Measurements from ENCODE around the gene SSH3.

Gene SSH3

DNA sequence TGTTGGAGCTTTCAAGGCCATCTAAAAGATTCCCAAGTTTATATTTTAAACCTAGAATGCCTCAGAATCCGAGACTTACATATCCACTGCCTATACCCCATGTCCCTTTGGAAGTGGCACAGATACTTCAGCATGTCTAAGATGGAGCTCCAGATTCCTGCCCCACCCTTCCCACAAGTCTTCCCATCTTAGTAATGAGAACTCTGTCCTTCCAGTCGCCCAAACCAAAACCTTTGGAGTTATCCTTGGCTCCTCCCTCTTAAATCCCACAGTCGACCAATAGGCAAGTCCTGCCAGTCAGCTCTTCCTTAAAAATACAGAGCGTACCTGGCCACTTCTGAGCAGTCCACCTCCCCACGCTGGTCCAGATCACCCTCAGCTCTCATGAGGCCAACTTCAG, 45.7 kb downstream of the SSH3 start:
- DNase-seq (ENCODE audit: low spot score) = no peak

DNA sequence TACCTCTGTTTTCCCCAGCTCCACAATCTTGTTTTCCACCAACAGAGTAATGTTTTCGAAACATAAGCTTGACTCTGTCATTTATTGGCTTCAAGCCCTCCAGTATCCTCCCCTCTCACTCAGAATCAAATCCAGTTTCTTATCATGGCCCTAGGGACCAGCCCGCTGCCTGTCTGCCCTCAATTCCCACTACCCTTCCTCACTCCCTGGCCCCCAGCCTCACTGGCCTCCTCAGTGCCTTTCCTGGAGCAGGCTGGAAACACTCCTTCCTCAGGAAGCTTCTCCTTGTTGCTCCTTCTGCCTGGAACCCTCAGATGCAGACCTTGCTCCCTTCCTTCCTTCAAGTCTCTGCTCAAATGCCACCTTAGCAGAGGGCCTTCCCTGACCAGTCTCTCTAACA, 46.1 kb downstream of the SSH3 start:
- DNase-seq (ENCODE audit: low spot score) = no peak

DNA sequence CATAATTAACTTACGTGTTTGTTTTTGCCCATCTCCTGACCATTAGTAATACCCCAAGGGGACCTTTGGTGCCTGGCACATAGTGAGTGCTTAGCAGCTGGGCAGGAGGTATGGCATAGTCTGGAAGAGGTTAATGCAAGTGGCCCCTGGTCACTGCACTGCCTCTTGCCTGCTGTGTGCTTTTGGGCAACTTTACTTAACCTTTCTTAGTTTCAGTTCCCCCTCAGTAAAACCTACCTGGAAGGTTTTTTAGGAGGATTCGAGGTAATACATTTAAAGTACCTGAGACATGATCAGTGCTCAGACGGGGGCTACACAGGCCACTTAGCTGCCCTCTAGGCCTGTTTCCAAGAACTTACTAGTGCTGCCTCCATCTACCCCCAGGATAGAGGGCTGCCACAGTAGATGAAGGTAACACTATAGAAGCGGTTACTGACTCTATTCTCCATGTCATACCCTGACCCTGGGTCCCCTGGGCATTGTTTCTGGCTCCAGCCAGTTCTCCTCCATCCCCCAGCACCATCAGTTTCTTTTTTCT, 46.7 kb downstream of the SSH3 start:
- no peak for DNase-seq (ENCODE audit: low spot score)

DNA sequence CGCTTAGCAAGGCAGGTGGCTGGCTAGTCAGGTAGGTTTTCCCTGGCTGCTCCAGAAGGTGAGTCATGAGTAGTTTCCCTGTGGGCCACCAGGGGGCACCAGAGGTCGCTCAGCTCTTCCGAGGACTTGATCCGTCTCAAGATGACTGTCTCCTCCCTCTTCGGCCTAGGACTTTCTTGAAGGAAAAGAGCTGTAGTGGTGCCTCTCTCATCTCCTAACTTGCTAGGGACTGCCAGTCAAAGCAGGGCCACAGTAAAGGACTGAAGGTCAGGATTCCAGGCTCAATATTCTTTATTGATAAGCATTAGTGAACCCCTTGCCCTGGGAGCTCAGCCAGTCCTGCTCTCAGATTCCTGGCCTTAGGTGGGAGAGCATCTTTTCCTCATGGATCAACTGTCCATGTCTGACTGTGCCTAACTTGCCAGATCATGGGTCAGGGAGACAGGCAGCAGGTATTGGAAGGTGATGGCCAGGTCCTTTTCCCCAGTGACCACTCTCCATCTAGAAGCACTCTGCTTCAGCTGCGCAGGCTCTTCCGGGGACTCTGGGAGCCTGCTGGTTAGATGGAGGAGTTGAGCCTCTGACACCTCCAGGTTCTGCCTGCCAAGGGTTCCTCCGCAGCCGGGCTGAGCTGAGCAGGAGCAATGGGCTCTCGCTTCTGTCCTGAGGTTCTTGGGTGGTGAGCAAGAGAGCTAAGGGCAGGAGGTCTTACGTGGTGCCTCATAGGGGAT, 48.1 kb downstream of the SSH3 start:
- peak; percentile 96 for DNase-seq (ENCODE audit: low spot score)

DNA sequence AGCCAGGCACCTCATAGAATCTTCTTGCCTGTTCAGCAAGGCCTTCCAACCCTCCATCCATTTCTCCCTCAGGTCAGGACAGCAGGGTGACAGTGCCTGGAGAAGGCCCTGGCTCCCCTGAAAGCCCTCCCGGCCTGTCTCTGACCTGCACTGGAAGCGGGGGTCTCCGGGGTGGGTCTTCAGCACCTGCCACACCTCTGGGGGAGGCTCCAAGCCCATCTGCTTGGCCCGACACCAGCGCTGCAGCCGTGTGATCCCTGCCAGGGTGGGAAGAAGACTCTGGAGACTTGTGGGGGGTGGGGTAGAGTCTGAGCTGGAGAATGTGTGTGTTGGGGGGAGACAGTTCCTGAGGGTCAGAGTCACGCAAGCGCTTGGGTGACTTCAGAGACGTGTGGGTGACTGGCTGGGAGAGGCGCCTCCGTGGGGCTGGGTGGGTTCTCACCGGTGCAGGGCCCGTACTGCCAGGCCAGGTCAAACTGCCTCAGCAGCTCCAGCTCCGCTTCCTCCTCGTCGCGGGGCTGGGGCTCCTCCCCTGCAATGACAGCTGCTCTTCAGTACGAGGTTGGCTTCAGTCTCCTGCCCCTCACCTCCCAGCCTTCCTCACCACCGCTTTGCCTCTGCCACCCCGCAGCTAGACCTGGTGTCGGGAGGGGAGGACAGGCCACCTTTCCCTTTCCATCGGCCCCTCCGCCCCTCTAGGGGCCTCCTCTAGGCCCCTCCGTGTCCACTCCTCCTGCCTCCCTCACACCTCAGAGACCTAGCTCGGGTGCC, 49.4 kb downstream of the SSH3 start:
- DNase-seq (ENCODE audit: low spot score) = no peak

DNA sequence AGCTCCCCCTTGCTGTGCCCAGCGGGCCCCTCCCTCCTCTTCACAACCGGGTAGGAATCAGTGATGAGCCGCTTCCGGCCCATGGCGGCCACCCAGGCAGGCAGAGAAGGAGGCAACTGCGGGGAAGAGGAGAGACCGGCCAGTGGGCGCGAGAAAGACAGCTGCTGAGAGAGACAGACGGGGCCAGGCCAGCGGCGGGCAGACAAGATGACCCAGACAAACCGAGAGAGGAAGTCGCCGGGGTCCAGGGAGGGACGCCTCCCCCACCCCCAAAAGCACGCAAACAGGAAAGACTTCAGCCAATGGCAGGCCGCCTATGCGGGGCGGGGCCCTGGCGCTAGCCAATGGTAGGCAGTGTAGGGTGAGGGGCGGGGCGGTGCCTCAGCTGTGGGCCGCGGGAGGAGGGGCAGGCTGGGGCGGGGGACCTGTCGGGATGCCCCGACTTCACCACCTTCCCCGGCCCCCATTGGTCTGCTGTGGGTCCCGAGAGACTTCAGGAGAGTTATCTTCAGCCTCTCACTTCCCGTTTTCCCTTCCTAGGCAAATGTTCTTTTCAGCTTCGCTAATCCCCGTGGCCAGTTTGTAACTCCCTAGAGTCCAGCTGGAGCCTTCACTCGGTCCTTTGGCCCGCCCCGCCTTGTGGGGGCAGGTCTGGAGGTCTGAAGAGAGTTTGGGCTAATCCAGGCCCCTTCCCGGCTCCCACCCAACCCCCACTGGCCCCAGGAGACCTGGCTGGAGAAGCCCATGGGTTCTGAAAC, 50.2 kb downstream of the SSH3 start, which contains the start of gene POLD4:
POLD4 (minus strand) TSS at position 230 of the 758 bp plus-strand sequence; CDS start at position 83, 147 bp downstream.
- peak; percentile 100 for DNase-seq (ENCODE audit: low spot score)

DNA sequence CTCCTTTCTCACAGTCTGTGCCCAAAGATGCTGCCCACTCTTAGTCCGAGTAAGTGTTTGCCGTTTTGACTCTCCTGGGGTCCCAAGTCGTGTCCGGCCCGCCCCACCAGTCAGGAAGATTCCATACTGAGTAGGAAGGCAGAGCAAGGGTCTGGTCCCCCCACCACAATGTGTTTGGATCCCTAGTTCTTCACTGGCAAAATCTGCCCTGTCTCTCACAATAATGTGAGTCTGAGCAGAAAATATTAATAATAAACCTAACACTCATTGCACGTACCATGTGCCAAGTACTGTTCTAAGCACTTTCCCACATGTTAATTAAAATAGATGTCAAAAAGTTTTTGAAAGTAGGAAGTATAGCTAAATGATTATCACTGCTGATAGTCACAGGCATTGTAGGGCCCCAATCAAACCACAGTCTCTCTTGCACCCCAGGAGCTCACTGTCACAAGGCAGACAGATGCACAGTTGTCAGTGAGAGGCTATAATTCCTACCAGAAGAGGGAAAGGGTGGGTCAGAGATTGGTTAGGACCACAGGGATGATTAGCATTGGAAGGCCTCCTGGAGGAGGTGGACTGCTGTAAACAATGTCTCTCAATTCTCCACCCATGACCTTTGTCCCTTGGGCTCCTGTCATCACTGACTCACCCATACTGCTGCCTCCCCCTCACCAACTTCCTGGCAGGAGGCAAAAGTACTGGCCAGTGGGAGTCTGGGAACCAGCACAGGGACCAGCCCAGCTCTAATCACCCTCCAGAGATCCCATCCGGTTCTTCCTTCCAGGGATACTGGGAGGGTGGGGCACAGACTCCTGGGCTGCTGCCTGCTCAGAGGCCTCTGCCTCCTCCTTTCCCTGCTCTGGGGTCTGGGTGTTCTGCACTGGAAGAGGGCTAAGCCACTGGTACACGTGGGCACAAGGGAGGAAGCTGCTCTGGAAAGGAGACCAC, 51.0 kb downstream of the SSH3 start:
- peak; percentile 99 for DNase-seq (ENCODE audit: low spot score)

DNA sequence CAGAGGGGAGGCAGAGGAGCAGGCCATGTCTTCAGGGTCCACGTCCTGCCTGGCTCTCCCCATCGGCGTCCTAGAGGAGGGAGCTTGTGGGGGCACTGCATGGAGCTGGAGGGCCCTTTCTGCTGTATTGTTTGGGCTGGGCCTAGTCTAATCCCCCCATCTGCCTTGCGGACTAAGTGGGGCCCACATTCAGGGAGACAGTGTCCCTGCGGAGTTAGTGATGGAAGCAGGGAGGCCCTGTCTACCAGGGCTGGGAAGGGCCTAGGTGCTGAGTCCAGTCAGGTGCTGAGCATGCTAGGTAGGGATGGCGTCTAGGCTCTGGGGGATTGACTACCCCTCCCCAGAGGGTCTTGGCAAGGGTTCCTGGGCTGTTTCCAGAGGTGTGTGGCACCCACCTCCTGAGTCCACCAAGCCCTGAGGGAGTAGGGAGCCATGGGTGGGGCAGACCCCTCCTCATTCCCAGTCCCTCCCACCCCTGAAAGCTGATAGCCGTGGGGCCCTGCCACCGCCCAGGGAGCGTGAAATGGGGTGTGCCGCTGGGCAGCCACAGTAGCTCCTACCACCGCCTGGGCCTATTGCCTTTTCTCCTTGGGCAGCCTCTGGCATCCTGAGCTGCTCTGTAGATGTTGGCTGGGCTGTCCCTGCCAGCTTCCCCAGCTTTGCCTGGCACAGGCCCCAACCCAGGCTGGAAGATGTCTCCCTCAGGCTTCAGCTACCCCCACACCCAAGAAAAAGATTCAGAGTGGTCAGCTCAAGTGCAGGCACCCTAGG, 51.9 kb downstream of the SSH3 start:
- DNase-seq (ENCODE audit: low spot score) = peak; percentile 32

DNA sequence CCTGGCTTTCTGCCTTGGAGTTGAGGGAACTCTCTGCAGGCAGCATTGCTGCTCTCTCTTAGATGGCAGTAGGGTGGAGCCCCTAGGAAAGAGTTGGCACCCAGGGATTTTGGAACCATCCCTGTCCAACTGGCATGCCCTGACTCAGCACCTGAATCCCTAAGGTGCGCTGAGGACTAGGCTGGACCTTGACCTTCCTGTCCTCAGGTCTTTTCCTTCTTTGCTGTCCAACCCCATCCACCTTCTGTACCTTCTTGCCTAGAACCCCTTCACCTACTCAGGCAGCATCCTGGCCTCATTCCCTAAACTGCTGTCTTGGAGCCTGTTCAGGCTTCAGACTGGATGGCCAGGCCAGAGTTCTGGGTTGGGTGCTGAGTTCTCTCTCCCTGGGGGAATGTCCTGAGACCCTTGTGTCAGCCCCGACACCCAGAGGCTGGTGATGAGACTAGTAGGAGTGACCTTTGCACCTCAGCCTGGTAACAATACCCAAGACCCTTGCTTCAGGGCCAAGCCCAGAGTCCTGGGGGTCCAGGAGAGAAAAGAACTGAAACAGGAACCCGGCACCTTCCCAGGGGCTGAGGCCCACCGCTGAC, 52.6 kb downstream of the SSH3 start:
- peak; percentile 22 for DNase-seq (ENCODE audit: low spot score)

DNA sequence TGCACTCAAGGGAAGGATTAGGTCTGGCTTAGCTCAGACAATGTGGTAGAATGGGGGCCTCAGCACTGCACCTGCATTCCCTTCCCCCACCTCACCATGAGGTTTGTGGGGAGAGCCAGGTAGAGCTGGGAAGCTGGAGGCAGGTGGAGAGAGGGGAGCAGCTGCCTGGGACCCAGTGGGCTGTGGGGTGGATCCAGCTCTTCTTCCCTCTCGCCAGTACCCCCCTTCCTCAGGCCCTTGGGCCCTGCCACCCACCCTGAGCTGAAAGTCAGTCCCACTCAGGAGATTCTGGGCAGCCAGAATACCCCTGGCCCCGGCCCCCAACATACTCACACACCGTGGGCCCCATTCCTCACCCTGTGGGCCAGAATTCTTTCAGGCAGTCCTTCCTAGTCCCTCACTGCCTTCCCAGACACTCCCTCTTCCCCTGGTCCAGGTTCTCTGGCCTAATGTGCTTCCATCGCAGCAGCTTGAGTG, 53.1 kb downstream of the SSH3 start:
- DNase-seq (ENCODE audit: low spot score) = peak; percentile 19

DNA sequence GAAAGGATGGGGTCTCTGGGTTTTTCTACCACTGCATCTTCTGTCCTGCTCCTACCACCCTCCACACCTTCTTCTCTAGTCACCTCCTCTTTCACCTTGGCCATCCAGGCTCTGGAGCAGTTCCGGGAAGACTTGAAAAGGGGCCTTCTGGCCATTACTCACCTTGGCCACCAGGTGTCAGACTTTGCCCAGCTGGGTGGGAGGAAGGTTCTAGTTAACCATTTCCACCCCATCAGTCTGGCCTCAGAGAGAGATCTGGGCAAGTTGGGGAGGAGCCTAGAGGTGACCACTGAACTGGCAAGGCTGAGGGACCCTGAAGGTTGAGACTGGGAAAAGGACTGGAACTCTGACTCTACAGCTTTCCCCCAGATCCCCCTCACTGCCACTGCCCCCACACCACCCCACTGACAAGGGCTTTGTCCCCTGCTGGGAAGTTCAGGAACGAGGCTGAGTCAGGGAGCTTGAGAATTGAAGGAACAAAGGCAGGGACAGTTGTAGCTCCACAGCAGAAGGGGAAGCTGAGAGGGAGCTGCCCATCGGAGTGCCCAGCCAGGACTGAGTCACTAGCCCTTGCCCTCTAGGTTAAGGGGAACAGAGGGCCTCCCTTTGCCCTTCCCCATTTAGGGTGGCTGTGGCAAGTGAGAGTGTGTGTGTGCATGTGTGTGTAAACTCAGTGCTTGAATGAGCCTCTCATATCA, 53.7 kb downstream of the SSH3 start:
- peak; percentile 100 for DNase-seq (ENCODE audit: low spot score)

DNA sequence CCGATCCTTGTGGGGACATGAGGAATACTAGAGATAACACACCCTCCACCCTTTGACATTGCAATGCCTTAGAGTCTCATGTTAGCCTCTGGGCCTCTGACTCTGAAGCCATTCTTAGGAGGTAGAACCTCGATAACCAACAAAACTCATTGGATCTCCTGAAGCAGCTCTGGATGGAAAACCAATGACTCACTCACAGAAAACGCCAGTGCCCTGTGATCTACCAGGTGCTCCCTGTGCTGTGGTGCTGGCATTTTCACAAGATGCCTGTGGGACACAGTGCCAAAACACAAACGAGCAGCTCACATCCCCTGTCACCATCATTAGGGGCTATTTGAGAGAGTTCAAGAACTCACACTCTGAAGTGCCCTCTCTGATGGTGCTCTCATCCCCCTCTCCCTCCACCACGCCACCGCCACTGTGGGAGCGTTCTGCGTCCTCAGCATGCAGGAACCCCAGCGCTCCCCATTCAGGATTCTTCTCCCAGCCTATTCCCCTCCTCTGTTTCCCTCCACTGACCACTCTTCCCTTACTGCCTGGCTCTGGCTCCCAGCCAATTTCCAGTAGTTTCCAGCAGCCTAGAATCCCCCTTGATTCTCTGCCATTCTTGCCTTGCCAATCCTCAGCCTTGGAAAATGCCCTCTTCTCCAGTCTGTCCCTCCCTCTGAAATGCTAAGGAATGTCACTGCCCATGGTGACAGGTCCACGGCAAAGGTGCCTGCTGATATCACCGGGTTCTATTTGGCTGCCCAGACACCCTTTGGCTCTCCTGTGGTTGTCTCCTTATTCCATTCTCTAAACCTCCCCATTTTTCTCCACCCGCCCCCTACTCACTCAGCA, 54.7 kb downstream of the SSH3 start:
- DNase-seq (ENCODE audit: low spot score) = peak; percentile 21
